Activated naive CD8-positive, alpha-beta T cell treated with anti-CD3 and anti-CD28 coated beads, Interleukin-2, amount 50 U/mL, for 16 hours (primary cell): ENCODE results near the gene MSRB3.
"Not testable (repeated sequence)": the region's sequence is repeated elsewhere in the genome, so short reads cannot be mapped to it uniquely, and the experiment has no call there.

Source experiments
- DNase-seq: peaks from one replicate; pipeline ENCODE4 v3.0.0-alpha.2; 2020; ENCODE audit warnings: low read depth, low spot score

The MSRB3 gene

GRCh38 chr12:65287426-65287825, 8.9 kb downstream of the MSRB3 start:
- DNase-seq, result no peak

- no peak for DNase-seq
Observed at GRCh38 chr12:65292241-65292640, 13.8 kb downstream of the MSRB3 start.

- no peak for DNase-seq
Observed at GRCh38 chr12:65293735-65294134, 15.3 kb downstream of the MSRB3 start.

GRCh38 chr12:65294641-65295262, 16.3 kb downstream of the MSRB3 start:
- DNase-seq, result no peak

- DNase-seq, result no peak
Observed at GRCh38 chr12:65296508-65297265, 18.2 kb downstream of the MSRB3 start.

GRCh38 chr12:65300097-65300496, 21.6 kb downstream of the MSRB3 start:
- DNase-seq, result no peak

GRCh38 chr12:65300679-65301349, 22.3 kb downstream of the MSRB3 start:
- DNase-seq, result no peak

- no peak for DNase-seq
Observed at GRCh38 chr12:65302891-65303290, 24.4 kb downstream of the MSRB3 start.

GRCh38 chr12:65305346-65305950, 27.0 kb downstream of the MSRB3 start:
- no peak for DNase-seq

GRCh38 chr12:65306366-65307168, 28.1 kb downstream of the MSRB3 start:
- no peak for DNase-seq

GRCh38 chr12:65307169-65307501, 28.7 kb downstream of the MSRB3 start:
- DNase-seq, result no peak

- DNase-seq, result no peak
Observed at GRCh38 chr12:65308006-65308405, 29.5 kb downstream of the MSRB3 start.

- DNase-seq, result no peak
Observed at GRCh38 chr12:65308601-65309071, 30.2 kb downstream of the MSRB3 start.

GRCh38 chr12:65311260-65311659, 32.8 kb downstream of the MSRB3 start:
- DNase-seq, result no peak

GRCh38 chr12:65313719-65314317, 35.3 kb downstream of the MSRB3 start:
- DNase-seq, result no peak

GRCh38 chr12:65315238-65315637, 36.8 kb downstream of the MSRB3 start:
- DNase-seq, result not testable (repeated sequence)

- DNase-seq, result no peak
Observed at GRCh38 chr12:65318186-65318685, 39.8 kb downstream of the MSRB3 start.

- no peak for DNase-seq
Observed at GRCh38 chr12:65319688-65320200, 41.3 kb downstream of the MSRB3 start.

- no peak for DNase-seq
Observed at GRCh38 chr12:65323070-65323469, 44.6 kb downstream of the MSRB3 start.

- no peak for DNase-seq
Observed at GRCh38 chr12:65324056-65324455, 45.6 kb downstream of the MSRB3 start.

GRCh38 chr12:65324551-65324950, 46.1 kb downstream of the MSRB3 start:
- DNase-seq, result no peak
